Hepatocyte (in vitro differentiated cells): ENCODE results near the gene SLC43A1.

Source experiments
- EZH2 ChIP-seq: fragments of 200-600 bp; sonication (generic); IDR thresholded peaks from 2 replicates; pipeline ENCODE4 v1.6.1; 2016; ENCODE audit warnings: antibody characterized with exemption, mild to moderate bottlenecking, borderline replicate concordance
- EZH2phosphoT487 ChIP-seq: fragments of 200-600 bp; sonication (generic); IDR thresholded peaks from one replicate; pipeline ENCODE4 v1.6.1; 2018; ENCODE audit warnings: antibody characterized with exemption, mild to moderate bottlenecking, low read depth, moderate library complexity; ENCODE audit not compliant: unreplicated experiment, severe bottlenecking
- TF ChIP-seq, protein P1 (sequence below): fragments of 200-600 bp; sonication (generic); IDR thresholded peaks from 2 replicates; pipeline ENCODE4 v1.5.1; 2016; ENCODE audit warnings: antibody characterized with exemption, mild to moderate bottlenecking; ENCODE audit not compliant: poor library complexity

DNA sequence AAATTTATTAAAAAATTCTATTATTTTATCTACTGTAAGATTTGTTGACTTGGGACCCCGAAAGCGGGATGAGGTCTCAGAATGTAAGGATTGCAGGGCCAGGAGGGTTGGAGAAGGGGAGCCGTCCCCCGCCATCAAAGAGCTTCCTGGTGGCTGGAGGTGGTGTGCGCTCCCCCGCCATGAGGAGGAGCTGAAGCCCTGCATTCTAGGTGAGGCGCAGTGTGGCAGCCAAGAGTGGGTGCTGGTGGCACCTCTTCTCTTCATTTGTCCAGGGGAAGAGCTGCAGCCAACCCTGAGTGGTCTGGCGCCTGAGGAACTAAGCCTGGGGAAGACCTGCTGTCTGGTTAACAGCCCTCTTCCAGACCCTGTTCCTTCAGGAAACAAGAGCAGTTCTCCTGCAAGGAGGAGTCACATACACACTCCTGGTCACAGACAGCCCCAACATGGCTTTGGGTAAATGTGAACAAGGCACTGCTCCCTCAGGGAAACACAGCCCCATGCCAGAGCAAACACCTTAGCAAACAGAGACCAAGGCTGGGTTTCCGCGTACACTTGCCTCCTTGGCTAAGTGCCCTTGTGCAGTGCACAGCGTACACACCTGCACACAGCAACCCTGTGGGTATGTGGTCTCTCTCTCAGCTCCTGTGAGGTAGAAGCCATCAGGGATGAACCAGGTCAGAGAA lies 37.9 kb downstream of the SLC43A1 start:
- TF ChIP-seq, protein P1, sequence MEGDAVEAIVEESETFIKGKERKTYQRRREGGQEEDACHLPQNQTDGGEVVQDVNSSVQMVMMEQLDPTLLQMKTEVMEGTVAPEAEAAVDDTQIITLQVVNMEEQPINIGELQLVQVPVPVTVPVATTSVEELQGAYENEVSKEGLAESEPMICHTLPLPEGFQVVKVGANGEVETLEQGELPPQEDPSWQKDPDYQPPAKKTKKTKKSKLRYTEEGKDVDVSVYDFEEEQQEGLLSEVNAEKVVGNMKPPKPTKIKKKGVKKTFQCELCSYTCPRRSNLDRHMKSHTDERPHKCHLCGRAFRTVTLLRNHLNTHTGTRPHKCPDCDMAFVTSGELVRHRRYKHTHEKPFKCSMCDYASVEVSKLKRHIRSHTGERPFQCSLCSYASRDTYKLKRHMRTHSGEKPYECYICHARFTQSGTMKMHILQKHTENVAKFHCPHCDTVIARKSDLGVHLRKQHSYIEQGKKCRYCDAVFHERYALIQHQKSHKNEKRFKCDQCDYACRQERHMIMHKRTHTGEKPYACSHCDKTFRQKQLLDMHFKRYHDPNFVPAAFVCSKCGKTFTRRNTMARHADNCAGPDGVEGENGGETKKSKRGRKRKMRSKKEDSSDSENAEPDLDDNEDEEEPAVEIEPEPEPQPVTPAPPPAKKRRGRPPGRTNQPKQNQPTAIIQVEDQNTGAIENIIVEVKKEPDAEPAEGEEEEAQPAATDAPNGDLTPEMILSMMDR = no peak
- no peak for TF ChIP-seq EZH2
- no peak for TF ChIP-seq EZH2phosphoT487
